K562 (cell line): ENCODE measurements around the gene OGFR. TPM values are rescaled to one million over a fixed set of nuclear protein-coding genes. Genes with fewer than 3 reads are reported as not detected.

Experiments used
- ARID2 ChIP-seq: fragments of 450-650 bp; IDR thresholded peaks from 2 replicates; pipeline ENCODE4 v1.6.1; 2017; ENCODE audit warnings: antibody characterized with exemption, mild to moderate bottlenecking
- FOXJ2 ChIP-seq: fragments of 200-800 bp; sonication (Bioruptor generic); IDR thresholded peaks from 2 replicates; pipeline ENCODE4 v1.6.1; 2016; ENCODE audit warnings: missing genetic modification characterization, missing compliant biosample characterization
- GMEB1 ChIP-seq: fragments of 250-450 bp; sonication (Bioruptor Pico); IDR thresholded peaks from 2 replicates; pipeline ENCODE4 v1.4.0; 2020; ENCODE audit warnings: mild to moderate bottlenecking
- ZBTB7A ChIP-seq: IDR thresholded peaks from 2 replicates; pipeline ENCODE4 v1.6.1; 2011; ENCODE audit warnings: low read depth, mild to moderate bottlenecking, low read length, moderate library complexity, borderline replicate concordance; ENCODE audit not compliant: control insufficient read depth
- ZNF175 ChIP-seq: fragments of 200-800 bp; sonication (Bioruptor generic); IDR thresholded peaks from 2 replicates; pipeline ENCODE4 v1.6.1; 2016; ENCODE audit warnings: low read depth, mild to moderate bottlenecking, missing genetic modification characterization, missing compliant biosample characterization
- polyA plus RNA-seq, 8 experiments: library from polyadenylated mRNA; depleted of rRNA in 4 of 8; stranded (reverse) in 5 of 8; unstranded in 3 of 8; fragments of >200 nt; fragmentation: Nextera tagmentation in 2 of 8; fragmentation: Illumina TruSeq in 1 of 8; extraction: Ambion mirVana in 2 of 8; extraction: Trizol in 1 of 8; gene quantifications; 2 replicates each; pipeline versions ENCODE4 v1.2.1 to v1.2.3, GENCODE V29; 2011 to 2014; ENCODE audit warnings: inconsistent platforms in 1 of 8, missing spikeins in 1 of 8
- total RNA-seq, 7 experiments: library from RNA; depleted of rRNA in 6 of 7; stranded (reverse); fragments of >200 nt in 6 of 7; fragmentation: Illumina TruSeq in 2 of 7; extraction: Trizol in 2 of 7; gene quantifications; 2 replicates each; pipeline versions ENCODE4 v1.2.1 to v1.2.3, GENCODE V29; 2011 to 2021; ENCODE audit warnings: low replicate concordance in 1 of 7
- TF ChIP-seq, protein P1 (sequence below): fragments of 450-650 bp; formaldehyde crosslinking; IDR thresholded peaks from 2 replicates; pipeline ENCODE4 v1.4.0; 2022; ENCODE audit warnings: mild to moderate bottlenecking, moderate library complexity

The OGFR gene
- total and polyA plus RNA-seq, 9 of the 15 experiments (the other 6 are each of a cell fraction or from before 2014, with no cell fraction given), result 0.39 to 56.3 (median 17.5) TPM

DNA sequence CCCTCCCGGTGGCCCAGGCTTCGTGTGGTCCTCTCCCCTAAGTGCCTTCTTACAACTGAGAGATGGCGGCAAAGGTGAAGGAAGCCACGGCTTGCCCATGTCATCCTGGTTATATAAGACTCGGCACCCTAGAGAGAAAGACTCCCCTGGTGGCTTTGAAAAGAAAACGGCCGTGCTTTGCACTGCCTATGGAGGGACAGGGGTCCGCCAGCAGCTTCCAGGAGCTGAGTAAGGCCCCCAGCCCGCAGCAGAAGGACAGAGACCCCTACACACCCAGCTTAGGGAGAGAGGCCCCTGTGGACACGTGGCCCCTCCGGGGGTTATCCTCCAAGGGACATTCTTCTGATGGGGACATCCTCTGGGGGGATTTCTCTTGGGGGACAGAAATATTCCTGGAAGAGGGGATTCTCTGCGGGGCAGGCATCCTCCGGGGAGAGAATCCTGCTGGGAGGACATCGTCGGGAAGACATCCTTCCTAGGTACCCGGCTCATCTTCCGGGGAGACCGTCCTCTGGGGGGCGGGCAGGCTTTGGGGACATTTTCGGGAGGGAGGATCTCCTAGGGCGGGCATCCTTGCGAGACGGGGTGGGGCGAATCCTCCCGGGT, 511 bp upstream of the OGFR start (continued):
- TF ChIP-seq ZNF175 (CRISPR knock-in tag) (no peak), ARID2 (no peak), GMEB1 (CRISPR knock-in tag) (no peak), FOXJ2 (tag) (no peak), ZBTB7A (peak; percentile 36; the same call in 1 of the 2 replicates)
- TF ChIP-seq, protein P1, sequence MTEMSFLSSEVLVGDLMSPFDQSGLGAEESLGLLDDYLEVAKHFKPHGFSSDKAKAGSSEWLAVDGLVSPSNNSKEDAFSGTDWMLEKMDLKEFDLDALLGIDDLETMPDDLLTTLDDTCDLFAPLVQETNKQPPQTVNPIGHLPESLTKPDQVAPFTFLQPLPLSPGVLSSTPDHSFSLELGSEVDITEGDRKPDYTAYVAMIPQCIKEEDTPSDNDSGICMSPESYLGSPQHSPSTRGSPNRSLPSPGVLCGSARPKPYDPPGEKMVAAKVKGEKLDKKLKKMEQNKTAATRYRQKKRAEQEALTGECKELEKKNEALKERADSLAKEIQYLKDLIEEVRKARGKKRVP (CRISPR knock-in tag), result no peak
